ENCODE results near the gene TMEM115.

Gene TMEM115

GRCh38 chr3:50330330-50330729 is 29.0 kb downstream of the TMEM115 start:
- DNase-seq: no peak

- peak; percentile 91 for DNase-seq
Measured at GRCh38 chr3:50327943-50328691, 31.2 kb downstream of the TMEM115 start, which contains the start of gene TUSC2. TUSC2 (minus strand) TSS chr3:50328223; CDS start chr3:50328099, 124 bp downstream.

- DNase-seq: no peak
Measured at GRCh38 chr3:50327129-50327528, 32.2 kb downstream of the TMEM115 start.

GRCh38 chr3:50326182-50326541 is 33.2 kb downstream of the TMEM115 start:
- no peak for DNase-seq

GRCh38 chr3:50325497-50326181 is 33.7 kb downstream of the TMEM115 start:
- no peak for DNase-seq

- no peak for DNase-seq
Measured at GRCh38 chr3:50325113-50325480, 34.2 kb downstream of the TMEM115 start.

- no peak for DNase-seq
Measured at GRCh38 chr3:50324351-50325112, 34.8 kb downstream of the TMEM115 start.

GRCh38 chr3:50323614-50324199 is 35.6 kb downstream of the TMEM115 start:
- DNase-seq: no peak

GRCh38 chr3:50323092-50323600 is 36.2 kb downstream of the TMEM115 start:
- DNase-seq: no peak

- peak; percentile 37 for DNase-seq
Measured at GRCh38 chr3:50322386-50323091, 36.8 kb downstream of the TMEM115 start, which contains the start of gene HYAL2. HYAL2 (minus strand) TSS chr3:50322745; CDS start chr3:50320489, 2,256 bp downstream.

- DNase-seq: no peak
Measured at GRCh38 chr3:50322115-50322385, 37.3 kb downstream of the TMEM115 start.

GRCh38 chr3:50321336-50322114 is 37.8 kb downstream of the TMEM115 start:
- peak; percentile 58 for DNase-seq

GRCh38 chr3:50320853-50321335 is 38.4 kb downstream of the TMEM115 start:
- no peak for DNase-seq

GRCh38 chr3:50319894-50320625 is 39.3 kb downstream of the TMEM115 start:
- no peak for DNase-seq

- DNase-seq: no peak
Measured at GRCh38 chr3:50319181-50319893, 40.0 kb downstream of the TMEM115 start.

- no peak for DNase-seq
Measured at GRCh38 chr3:50318615-50319014, 40.7 kb downstream of the TMEM115 start.

- DNase-seq: no peak
Measured at GRCh38 chr3:50318163-50318562, 41.2 kb downstream of the TMEM115 start.

GRCh38 chr3:50317300-50317699 is 42.0 kb downstream of the TMEM115 start:
- DNase-seq: no peak

GRCh38 chr3:50316657-50317242 is 42.6 kb downstream of the TMEM115 start:
- DNase-seq: no peak

GRCh38 chr3:50314816-50315215 is 44.5 kb downstream of the TMEM115 start:
- DNase-seq: no peak

Data from NCI-H2029 (cell line).